HepG2 (cell line): Measurements from ENCODE around the gene AUP1. TPM values are rescaled to one million over a fixed set of nuclear protein-coding genes. Genes with fewer than 3 reads are reported as not detected.

Experiments
- HDAC2 ChIP-seq: sonication (generic); formaldehyde crosslinking; IDR thresholded peaks from 2 replicates; pipeline ENCODE4 v1.4.0; 2020; ENCODE audit warnings: missing genetic modification reagents
- HDAC6 ChIP-seq: fragments of 200-600 bp; sonication (generic); IDR thresholded peaks from 2 replicates; pipeline ENCODE4 v1.7.0; 2017; ENCODE audit warnings: mild to moderate bottlenecking, antibody characterized with exemption, low read length, low read depth
- HMG20A ChIP-seq: IDR thresholded peaks from 2 replicates; pipeline ENCODE4 v1.6.1; 2016; ENCODE audit warnings: borderline replicate concordance
- HOXA3 ChIP-seq: sonication (generic); formaldehyde crosslinking; IDR thresholded peaks from 2 replicates; pipeline ENCODE4 v1.5.0; 2020; ENCODE audit warnings: missing genetic modification reagents
- KDM4B ChIP-seq: sonication (generic); formaldehyde crosslinking; IDR thresholded peaks from 2 replicates; pipeline ENCODE4 v1.4.0; 2020; ENCODE audit warnings: missing genetic modification reagents
- NAIF1 ChIP-seq: sonication (generic); formaldehyde crosslinking; IDR thresholded peaks from 2 replicates; pipeline ENCODE4 v1.5.0; 2020; ENCODE audit warnings: mild to moderate bottlenecking, missing genetic modification reagents, borderline replicate concordance
- NCOA1 ChIP-seq: sonication (generic); formaldehyde crosslinking; IDR thresholded peaks from 2 replicates; pipeline ENCODE4 v1.9.0; 2021; ENCODE audit warnings: missing genetic modification reagents
- RCOR2 ChIP-seq: IDR thresholded peaks from 2 replicates; pipeline ENCODE4 v1.6.1; 2016; ENCODE audit warnings: missing biosample characterization, missing genetic modification reagents
- SETDB1 ChIP-seq: sonication (generic); formaldehyde crosslinking; IDR thresholded peaks from 2 replicates; pipeline ENCODE4 v1.5.1; 2020; ENCODE audit warnings: missing genetic modification reagents, mild to moderate bottlenecking, borderline replicate concordance
- SMARCE1 ChIP-seq: fragments of 450-650 bp; IDR thresholded peaks from 2 replicates; pipeline ENCODE4 v1.6.1; 2017; ENCODE audit warnings: borderline replicate concordance
- SP140L ChIP-seq: sonication (generic); formaldehyde crosslinking; IDR thresholded peaks from 2 replicates; pipeline ENCODE4 v1.4.0; 2020; ENCODE audit warnings: missing genetic modification reagents, borderline replicate concordance
- TRIM24 ChIP-seq: sonication (generic); formaldehyde crosslinking; IDR thresholded peaks from 2 replicates; pipeline ENCODE4 v1.8.0; 2022; ENCODE audit warnings: mild to moderate bottlenecking, missing genetic modification reagents
- TSC22D2 ChIP-seq: sonication (generic); formaldehyde crosslinking; IDR thresholded peaks from 2 replicates; pipeline ENCODE4 v1.5.1; 2020; ENCODE audit warnings: missing genetic modification reagents, mild to moderate bottlenecking, borderline replicate concordance
- ZFAT ChIP-seq: sonication (generic); formaldehyde crosslinking; conservative IDR thresholded peaks from 2 replicates; pipeline ENCODE4 v1.8.1; 2023; ENCODE audit warnings: missing genetic modification reagents, inconsistent platforms
- ZFX ChIP-seq: sonication (generic); formaldehyde crosslinking; IDR thresholded peaks from 2 replicates; pipeline ENCODE4 v1.4.0; 2020; ENCODE audit warnings: mild to moderate bottlenecking, low read depth, missing genetic modification reagents, moderate library complexity
- ZKSCAN1 ChIP-seq: fragments of 150-350 bp; IDR thresholded peaks from 2 replicates; pipeline ENCODE4 v1.6.1; 2014; ENCODE audit warnings: low read length
- ZNF121 ChIP-seq: sonication (generic); formaldehyde crosslinking; IDR thresholded peaks from 2 replicates; pipeline ENCODE4 v1.5.0; 2020; ENCODE audit warnings: mild to moderate bottlenecking, missing genetic modification reagents
- ZNF225 ChIP-seq: sonication (generic); formaldehyde crosslinking; IDR thresholded peaks from 2 replicates; pipeline ENCODE4 v1.4.0; 2020; ENCODE audit warnings: mild to moderate bottlenecking, missing genetic modification reagents
- ZNF251 ChIP-seq: sonication (generic); formaldehyde crosslinking; IDR thresholded peaks from 2 replicates; pipeline ENCODE4 v1.9.0; 2021; ENCODE audit warnings: mild to moderate bottlenecking, missing genetic modification reagents
- ZNF260 ChIP-seq: sonication (generic); formaldehyde crosslinking; IDR thresholded peaks from 2 replicates; pipeline ENCODE4 v1.4.0; 2020; ENCODE audit warnings: missing genetic modification reagents, low read depth, mild to moderate bottlenecking, borderline replicate concordance
- ZNF296 ChIP-seq: sonication (generic); formaldehyde crosslinking; conservative IDR thresholded peaks from 2 replicates; pipeline ENCODE4 v1.5.0; 2020; ENCODE audit warnings: mild to moderate bottlenecking, missing genetic modification reagents
- ZNF441 ChIP-seq: sonication (generic); formaldehyde crosslinking; IDR thresholded peaks from 2 replicates; pipeline ENCODE4 v1.7.0; 2021; ENCODE audit warnings: missing genetic modification reagents, borderline replicate concordance
- ZNF501 ChIP-seq: sonication (generic); formaldehyde crosslinking; IDR thresholded peaks from 2 replicates; pipeline ENCODE4 v1.5.1; 2020; ENCODE audit warnings: mild to moderate bottlenecking, moderate library complexity, missing genetic modification reagents
- ZNF672 ChIP-seq: sonication (generic); formaldehyde crosslinking; IDR thresholded peaks from 2 replicates; pipeline ENCODE4 v1.8.1; 2022; ENCODE audit warnings: missing genetic modification reagents
- ZNF674 ChIP-seq: sonication (generic); formaldehyde crosslinking; IDR thresholded peaks from 2 replicates; pipeline ENCODE4 v1.5.0; 2020; ENCODE audit warnings: low read depth, mild to moderate bottlenecking, missing genetic modification reagents
- ZNF737 ChIP-seq: sonication (generic); formaldehyde crosslinking; IDR thresholded peaks from 2 replicates; pipeline ENCODE4 v1.5.0; 2020; ENCODE audit warnings: missing genetic modification reagents, mild to moderate bottlenecking, borderline replicate concordance
- ZNF891 ChIP-seq: sonication (generic); formaldehyde crosslinking; IDR thresholded peaks from 2 replicates; pipeline ENCODE4 v1.5.0; 2020; ENCODE audit warnings: mild to moderate bottlenecking, missing genetic modification reagents
- polyA plus RNA-seq, 8 experiments: library from polyadenylated mRNA; depleted of rRNA in 3 of 8; stranded (reverse) in 7 of 8; unstranded in 1 of 8; fragments of >200 nt; fragmentation: Illumina TruSeq in 4 of 8; extraction: Trizol in 4 of 8; gene quantifications; 2 replicates each; pipeline versions ENCODE4 v1.2.1 to v1.2.3, GENCODE V29; 2011 to 2016; ENCODE audit warnings: low read depth in 4 of 8, missing spikeins in 1 of 8, mixed read lengths in 1 of 8; ENCODE audit not compliant: insufficient read depth in 1 of 8
- total RNA-seq, 5 experiments: library from RNA; depleted of rRNA; stranded (reverse); fragments of >200 nt; fragmentation: Illumina TruSeq; extraction: Trizol; gene quantifications; 2 replicates each; pipeline ENCODE4 v1.2.3, GENCODE V29; 2016; ENCODE audit warnings: low read depth in 1 of 5
- TF ChIP-seq, protein P1 (sequence below): sonication (generic); formaldehyde crosslinking; IDR thresholded peaks from 2 replicates; pipeline ENCODE4 v1.4.0; 2020; ENCODE audit warnings: missing genetic modification reagents
- TF ChIP-seq, protein P2 (sequence below): sonication (generic); formaldehyde crosslinking; IDR thresholded peaks from 2 replicates; pipeline ENCODE4 v1.5.0; 2020; ENCODE audit warnings: mild to moderate bottlenecking, missing genetic modification reagents
- TF ChIP-seq, protein P3 (sequence below): sonication (generic); formaldehyde crosslinking; IDR thresholded peaks from 2 replicates; pipeline ENCODE4 v1.4.0; 2020; ENCODE audit warnings: missing genetic modification reagents

Gene AUP1
- total and polyA plus RNA-seq, 2 of the 13 experiments (the other 11 are each of a cell fraction or from before 2014, with no cell fraction given): 174 to 267 TPM

DNA sequence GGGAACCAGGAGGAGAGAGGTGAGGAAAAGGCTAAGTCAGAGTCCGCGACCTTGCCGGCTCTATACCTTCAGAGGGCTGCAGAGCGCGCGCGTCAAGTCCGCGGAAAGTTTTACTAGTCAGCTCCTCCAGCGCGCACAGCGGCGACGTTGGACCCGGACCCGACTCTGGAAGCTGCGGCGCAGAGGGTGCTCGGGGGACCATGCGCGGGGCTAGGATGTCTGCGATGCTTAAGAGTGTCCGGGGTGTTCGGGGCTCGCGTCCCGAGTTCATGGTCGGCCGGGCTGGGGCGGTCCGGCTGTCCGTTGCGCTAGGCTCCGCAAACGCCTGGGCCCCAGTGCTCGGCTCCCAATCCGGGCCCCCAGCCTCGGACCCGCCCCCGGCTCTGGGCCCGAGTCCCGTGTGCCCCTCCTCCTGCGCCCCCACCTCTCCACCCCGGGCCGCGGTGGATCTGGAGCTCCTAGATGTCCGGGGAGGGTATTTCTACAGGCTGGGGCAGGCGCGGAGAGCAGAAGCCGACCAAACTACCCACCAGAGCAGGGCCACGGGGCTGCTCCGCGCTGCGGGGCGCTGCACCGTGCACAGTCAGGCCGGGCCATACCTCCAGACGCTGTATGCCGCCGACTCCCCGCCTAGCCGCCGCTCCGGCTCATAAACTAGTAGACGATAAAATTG lies 30.1 kb downstream of the AUP1 start, which contains the start of gene LBX2 (continued):
- no peak for TF ChIP-seq ZNF737 (CRISPR knock-in tag)
- TF ChIP-seq RCOR2: no peak
- TF ChIP-seq KDM4B (CRISPR knock-in tag): no peak
- TF ChIP-seq HMG20A: no peak
- TF ChIP-seq SETDB1 (CRISPR knock-in tag): no peak
- no peak for TF ChIP-seq HDAC6
- no peak for TF ChIP-seq ZNF260 (CRISPR knock-in tag)
- no peak for TF ChIP-seq SP140L (CRISPR knock-in tag)
- no peak for TF ChIP-seq TSC22D2 (CRISPR knock-in tag)
- no peak for TF ChIP-seq ZNF672 (CRISPR knock-in tag)
- no peak for TF ChIP-seq TRIM24 (CRISPR knock-in tag)
- TF ChIP-seq NCOA1 (CRISPR knock-in tag): no peak
- no peak for TF ChIP-seq HDAC2 (CRISPR knock-in tag)
- TF ChIP-seq ZNF251 (CRISPR knock-in tag): no peak
- TF ChIP-seq ZNF441 (CRISPR knock-in tag): no peak
- TF ChIP-seq HOXA3 (CRISPR knock-in tag): peak; percentile 37; the same call in 1 of the 2 replicates
- TF ChIP-seq ZNF121: no peak; the same call in 1 of the 2 replicates
- no peak for TF ChIP-seq ZNF501 (CRISPR knock-in tag)
- no peak for TF ChIP-seq ZKSCAN1
- no peak for TF ChIP-seq ZNF674 (CRISPR knock-in tag)
- TF ChIP-seq ZFX: peak; percentile 50
- TF ChIP-seq ZNF296 (CRISPR knock-in tag): no peak
- 0 out of 2 replicates have a peak, but pooled peaks have one; percentile 57 for TF ChIP-seq NAIF1 (CRISPR knock-in tag)
- TF ChIP-seq, protein P1, sequence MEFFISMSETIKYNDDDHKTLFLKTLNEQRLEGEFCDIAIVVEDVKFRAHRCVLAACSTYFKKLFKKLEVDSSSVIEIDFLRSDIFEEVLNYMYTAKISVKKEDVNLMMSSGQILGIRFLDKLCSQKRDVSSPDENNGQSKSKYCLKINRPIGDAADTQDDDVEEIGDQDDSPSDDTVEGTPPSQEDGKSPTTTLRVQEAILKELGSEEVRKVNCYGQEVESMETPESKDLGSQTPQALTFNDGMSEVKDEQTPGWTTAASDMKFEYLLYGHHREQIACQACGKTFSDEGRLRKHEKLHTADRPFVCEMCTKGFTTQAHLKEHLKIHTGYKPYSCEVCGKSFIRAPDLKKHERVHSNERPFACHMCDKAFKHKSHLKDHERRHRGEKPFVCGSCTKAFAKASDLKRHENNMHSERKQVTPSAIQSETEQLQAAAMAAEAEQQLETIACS (CRISPR knock-in tag): no peak
- TF ChIP-seq, protein P2, sequence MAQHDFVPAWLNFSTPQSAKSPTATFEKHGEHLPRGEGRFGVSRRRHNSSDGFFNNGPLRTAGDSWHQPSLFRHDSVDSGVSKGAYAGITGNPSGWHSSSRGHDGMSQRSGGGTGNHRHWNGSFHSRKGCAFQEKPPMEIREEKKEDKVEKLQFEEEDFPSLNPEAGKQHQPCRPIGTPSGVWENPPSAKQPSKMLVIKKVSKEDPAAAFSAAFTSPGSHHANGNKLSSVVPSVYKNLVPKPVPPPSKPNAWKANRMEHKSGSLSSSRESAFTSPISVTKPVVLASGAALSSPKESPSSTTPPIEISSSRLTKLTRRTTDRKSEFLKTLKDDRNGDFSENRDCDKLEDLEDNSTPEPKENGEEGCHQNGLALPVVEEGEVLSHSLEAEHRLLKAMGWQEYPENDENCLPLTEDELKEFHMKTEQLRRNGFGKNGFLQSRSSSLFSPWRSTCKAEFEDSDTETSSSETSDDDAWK (CRISPR knock-in tag): no peak
- TF ChIP-seq ZNF891: no peak
- TF ChIP-seq ZFAT (CRISPR knock-in tag): no peak
- TF ChIP-seq SMARCE1: no peak
- TF ChIP-seq ZNF225 (CRISPR knock-in tag): no peak
- TF ChIP-seq, protein P3, sequence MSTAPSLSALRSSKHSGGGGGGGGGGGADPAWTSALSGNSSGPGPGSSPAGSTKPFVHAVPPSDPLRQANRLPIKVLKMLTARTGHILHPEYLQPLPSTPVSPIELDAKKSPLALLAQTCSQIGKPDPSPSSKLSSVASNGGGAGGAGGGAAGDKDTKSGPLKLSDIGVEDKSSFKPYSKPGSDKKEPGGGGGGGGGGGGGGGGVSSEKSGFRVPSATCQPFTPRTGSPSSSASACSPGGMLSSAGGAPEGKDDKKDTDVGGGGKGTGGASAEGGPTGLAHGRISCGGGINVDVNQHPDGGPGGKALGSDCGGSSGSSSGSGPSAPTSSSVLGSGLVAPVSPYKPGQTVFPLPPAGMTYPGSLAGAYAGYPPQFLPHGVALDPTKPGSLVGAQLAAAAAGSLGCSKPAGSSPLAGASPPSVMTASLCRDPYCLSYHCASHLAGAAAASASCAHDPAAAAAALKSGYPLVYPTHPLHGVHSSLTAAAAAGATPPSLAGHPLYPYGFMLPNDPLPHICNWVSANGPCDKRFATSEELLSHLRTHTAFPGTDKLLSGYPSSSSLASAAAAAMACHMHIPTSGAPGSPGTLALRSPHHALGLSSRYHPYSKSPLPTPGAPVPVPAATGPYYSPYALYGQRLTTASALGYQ (CRISPR knock-in tag): no peak
